SK-N-MC (cell line): Measurements from ENCODE around the gene FXYD3.

ENCODE experiments used
- DNase-seq: peaks from one replicate; pipeline ENCODE4 v3.0.0-alpha.2; 2011; ENCODE audit warnings: low read depth, low spot score
- H3K27ac ChIP-seq: fragments of 200-600 bp; sonication (generic); 2 replicates; pipeline ENCODE4 v1.5.1; 2016; ENCODE audit warnings: mixed run types
- H3K36me3 ChIP-seq: fragments of 200-600 bp; sonication (generic); 2 replicates; pipeline ENCODE4 v1.6.1; 2017; ENCODE audit warnings: antibody characterized with exemption, low read length, mixed read lengths; ENCODE audit not compliant: insufficient read depth
- H3K4me3 ChIP-seq: fragments of 200-600 bp; sonication (generic); 2 replicates; pipeline ENCODE4 v1.5.1; 2016
- H3K9ac ChIP-seq: fragments of 200-600 bp; sonication (generic); 2 replicates; pipeline ENCODE4 v1.8.0; 2017; ENCODE audit warnings: mixed run types, mixed read lengths; ENCODE audit not compliant: insufficient read length
- H3K9me3 ChIP-seq: fragments of 200-600 bp; sonication (generic); 2 replicates; pipeline ENCODE4 v1.6.1; 2017; ENCODE audit warnings: low read depth, mild to moderate bottlenecking, antibody characterized with exemption, low read length, moderate library complexity, mixed read lengths
- EZH2 ChIP-seq: fragments of 200-600 bp; sonication (generic); IDR thresholded peaks from one replicate; pipeline ENCODE4 v1.6.1; 2017; ENCODE audit warnings: antibody characterized with exemption
- FOXP2 ChIP-seq: optimal IDR thresholded peaks from 2 replicates; pipeline ENCODE3; 2011; ENCODE audit warnings: mild to moderate bottlenecking, moderate library complexity; ENCODE audit not compliant: insufficient read depth; ENCODE audit errors: extremely low read length, control extremely low read depth
- POLR2AphosphoS5 ChIP-seq: IDR thresholded peaks from 2 replicates; pipeline ENCODE4 v1.6.1; 2012; ENCODE audit warnings: mild to moderate bottlenecking, low read depth, low read length, borderline replicate concordance

The FXYD3 gene

DNA sequence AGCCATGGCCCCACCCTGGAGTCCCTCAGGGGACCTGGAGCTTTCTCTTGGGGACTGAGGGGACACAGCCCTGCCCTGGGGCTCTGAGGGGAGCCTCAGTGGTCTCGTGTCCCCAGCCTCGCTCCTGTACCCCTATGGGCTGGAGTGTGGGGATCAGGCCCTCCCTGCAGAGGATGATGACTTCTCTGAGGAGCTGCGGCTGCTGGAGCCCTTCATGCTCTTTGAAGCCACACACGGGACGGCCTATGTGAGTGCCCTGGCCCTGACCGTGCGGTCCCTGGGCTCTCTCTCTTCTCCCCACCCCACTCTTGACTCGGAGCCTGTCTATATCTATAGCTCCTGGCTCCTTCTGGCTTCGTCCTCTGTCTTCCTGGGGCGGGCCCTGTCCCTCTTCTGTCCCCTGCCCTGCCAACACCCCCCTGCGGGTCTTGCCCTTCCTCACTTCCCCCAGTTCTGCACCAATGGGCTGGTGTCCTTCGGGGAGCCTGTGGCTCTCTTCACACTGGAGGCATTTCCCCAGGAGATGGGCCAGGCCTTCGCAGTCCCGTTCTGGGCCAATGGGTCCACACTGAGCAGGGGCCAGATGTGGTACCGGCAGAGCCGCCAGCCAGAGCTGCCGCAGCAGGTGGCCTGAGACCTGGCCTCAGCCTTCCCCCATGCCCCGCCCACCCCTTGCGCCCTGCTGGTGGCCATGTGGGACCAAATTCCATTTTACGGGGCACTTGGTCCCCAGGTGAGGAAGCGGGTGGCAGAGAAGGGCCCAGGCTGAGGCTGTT is 41.0 kb upstream of the FXYD3 start:
- no peak for DNase-seq
- Histone ChIP-seq H3K27ac (no peak overlapping the region), H3K36me3 (no peaks in the 10 kb centered on the region), H3K9ac (no peak overlapping the region), H3K9me3 (no peaks in the 10 kb centered on the region), H3K4me3 (no peak overlapping the region)
- TF ChIP-seq EZH2 (no peak), FOXP2 (no peak), POLR2AphosphoS5 (no peak)

DNA sequence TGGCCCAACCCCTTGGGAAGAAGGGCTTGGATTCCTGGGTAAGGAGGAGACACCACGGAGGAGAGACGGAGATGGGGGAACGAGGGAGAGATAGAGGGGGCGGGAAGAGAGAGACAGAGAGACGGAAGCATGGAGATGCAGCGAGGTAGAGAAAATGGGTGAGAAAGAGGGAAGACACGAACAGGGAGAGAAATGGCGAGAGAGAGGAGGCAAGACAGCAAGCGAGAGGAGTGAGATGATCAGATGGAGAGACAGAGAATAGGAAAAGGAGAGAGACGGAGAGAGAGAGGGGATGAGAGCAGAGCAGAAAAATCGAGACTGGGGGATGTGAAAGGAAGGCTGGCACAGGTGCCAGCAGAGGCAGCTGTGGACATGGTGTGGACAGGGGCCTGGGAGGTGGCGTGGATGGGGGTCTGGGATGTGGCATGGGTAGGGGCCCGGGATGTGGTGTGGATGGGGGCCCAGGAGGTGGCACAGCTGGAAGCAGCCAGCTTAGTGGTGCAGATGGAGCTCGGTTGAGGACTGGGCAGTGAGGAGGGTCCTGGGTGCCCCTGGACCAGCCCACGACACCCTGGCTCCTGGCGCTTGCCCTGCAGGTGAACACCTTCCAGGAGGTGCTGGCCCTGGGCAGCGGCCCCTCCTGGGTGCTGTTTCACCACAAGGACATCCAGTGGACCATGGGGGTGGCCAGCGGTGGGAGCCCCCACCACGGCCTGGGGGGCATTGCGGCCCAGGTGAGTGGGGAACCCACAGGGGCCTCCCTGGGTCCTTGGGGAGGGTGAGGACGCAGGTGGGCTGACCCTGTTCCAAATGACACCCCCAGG is 40.2 kb upstream of the FXYD3 start:
- H3K9me3 ChIP-seq: no peaks in the 10 kb centered on the region
- H3K4me3 ChIP-seq: no peak overlapping the region
- no peak for DNase-seq
- no peak for TF ChIP-seq EZH2
- TF ChIP-seq POLR2AphosphoS5: no peak
- TF ChIP-seq FOXP2: no peak
- no peaks in the 10 kb centered on the region for H3K36me3 ChIP-seq
- H3K9ac ChIP-seq: no peak overlapping the region
- no peak overlapping the region for H3K27ac ChIP-seq

DNA sequence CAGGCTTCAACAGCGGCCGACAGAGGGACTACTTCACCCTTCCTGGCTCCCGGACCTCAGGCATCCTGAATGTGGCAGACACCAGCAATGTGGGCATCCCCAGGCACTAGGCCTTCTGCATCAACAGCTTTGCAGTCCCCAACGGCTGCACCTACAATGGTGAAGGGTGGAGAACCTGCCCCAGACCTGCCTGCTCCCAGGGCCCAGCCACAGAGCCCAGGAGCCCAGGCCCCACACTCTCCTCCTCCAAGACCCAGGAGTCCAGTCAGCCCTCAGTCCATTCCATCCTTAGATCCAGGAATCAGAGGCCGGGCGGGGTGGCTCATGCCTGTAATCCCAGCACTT is 39.6 kb upstream of the FXYD3 start:
- H3K9me3 ChIP-seq: no peaks in the 10 kb centered on the region
- TF ChIP-seq POLR2AphosphoS5: no peak
- no peak for TF ChIP-seq FOXP2
- no peak for TF ChIP-seq EZH2
- H3K9ac ChIP-seq: no peak overlapping the region
- no peak for DNase-seq
- H3K4me3 ChIP-seq: no peak overlapping the region
- H3K27ac ChIP-seq: no peak overlapping the region
- H3K36me3 ChIP-seq: no peaks in the 10 kb centered on the region

DNA sequence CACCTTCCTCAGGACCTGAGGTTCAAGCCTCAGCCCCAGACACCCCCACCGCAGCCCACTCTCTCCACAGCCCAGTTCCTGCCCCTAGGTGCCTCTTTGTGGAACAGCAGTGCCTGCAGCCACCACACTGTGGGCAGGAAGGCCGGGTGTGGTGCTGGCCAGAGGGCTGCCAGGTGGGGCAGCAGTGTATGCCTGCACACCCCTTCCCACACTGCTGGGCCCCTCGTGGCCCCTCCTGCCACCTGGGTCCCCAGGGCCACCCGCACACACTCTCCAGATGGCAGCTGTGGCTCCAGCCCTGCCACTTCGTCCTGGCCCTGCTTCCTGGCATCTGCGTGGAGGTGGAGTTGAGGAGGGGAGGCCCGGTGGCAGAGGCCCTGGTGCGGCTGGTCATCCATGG is 39.0 kb upstream of the FXYD3 start:
- TF ChIP-seq FOXP2: no peak
- TF ChIP-seq POLR2AphosphoS5: no peak
- no peak for TF ChIP-seq EZH2
- no peak for DNase-seq
- H3K36me3 ChIP-seq: no peaks in the 10 kb centered on the region
- no peak overlapping the region for H3K27ac ChIP-seq
- no peak overlapping the region for H3K4me3 ChIP-seq
- no peak overlapping the region for H3K9ac ChIP-seq
- H3K9me3 ChIP-seq: no peaks in the 10 kb centered on the region

DNA sequence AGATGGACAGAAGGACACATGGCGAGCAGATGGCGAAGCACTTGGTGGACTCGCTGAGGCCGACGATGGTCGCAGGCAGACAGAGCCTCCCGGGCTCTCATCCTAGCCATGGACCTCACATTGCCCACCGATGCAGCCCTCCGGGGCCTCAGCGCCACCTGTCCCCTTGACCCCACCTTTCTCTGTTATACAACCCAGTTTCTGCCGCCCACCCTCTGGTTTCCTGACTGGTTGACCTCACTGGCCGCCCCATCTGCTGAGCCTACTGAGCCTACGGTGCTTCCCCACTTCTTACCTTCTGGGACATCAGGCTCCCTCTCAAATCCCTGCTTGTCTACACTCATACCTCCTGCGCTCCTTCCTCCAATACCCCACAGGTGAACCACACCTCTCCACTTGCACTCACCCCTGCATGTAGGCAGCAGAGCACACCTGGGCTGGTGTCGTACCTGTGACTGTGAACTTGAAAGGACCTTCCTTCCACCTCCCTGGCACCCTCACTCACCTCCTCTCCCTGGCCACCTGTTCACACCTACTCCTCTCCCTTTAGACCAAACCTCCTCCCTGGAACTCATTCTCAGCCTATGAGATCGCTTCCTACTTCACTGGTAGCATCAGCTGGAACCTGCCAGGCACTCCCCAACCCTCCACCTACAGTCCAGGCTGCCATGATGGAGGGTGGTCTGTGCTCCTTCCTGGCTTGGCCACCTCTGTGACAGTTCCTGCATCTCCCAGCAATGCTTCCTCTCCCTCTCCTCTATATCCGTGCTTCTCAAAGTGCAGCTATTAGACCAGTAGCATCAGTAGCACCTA is 38.0 kb upstream of the FXYD3 start:
- H3K36me3 ChIP-seq: no peaks in the 10 kb centered on the region
- H3K9ac ChIP-seq: no peak overlapping the region
- H3K9me3 ChIP-seq: no peaks in the 10 kb centered on the region
- H3K27ac ChIP-seq: no peak overlapping the region
- no peak overlapping the region for H3K4me3 ChIP-seq
- TF ChIP-seq EZH2: no peak
- TF ChIP-seq POLR2AphosphoS5: no peak
- TF ChIP-seq FOXP2: no peak
- DNase-seq: no peak

DNA sequence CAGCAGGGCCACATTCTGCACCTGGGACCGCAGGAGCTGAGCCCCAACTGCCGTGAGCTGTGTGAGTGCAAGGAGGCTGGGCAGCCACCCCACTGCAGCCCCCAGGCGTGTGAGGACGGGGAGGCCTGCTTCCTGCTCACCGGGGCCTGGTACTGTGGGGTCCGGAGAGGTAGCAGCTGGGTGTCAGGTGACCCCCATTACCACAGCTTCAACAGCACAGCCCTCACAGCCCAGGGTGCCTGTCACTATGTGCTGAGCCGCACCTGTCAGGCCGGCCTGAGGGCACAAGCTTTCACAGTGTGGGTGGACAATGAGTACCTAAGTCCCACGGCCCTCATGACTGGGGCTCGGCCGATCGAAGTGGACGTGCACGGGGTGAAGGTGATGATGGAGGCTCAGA is 35.8 kb upstream of the FXYD3 start:
- DNase-seq: no peak
- TF ChIP-seq EZH2: no peak
- TF ChIP-seq FOXP2: no peak
- TF ChIP-seq POLR2AphosphoS5: no peak
- Histone ChIP-seq H3K9me3 (no peaks in the 10 kb centered on the region), H3K27ac (no peak overlapping the region), H3K4me3 (no peak overlapping the region), H3K36me3 (no peaks in the 10 kb centered on the region), H3K9ac (no peak overlapping the region)

DNA sequence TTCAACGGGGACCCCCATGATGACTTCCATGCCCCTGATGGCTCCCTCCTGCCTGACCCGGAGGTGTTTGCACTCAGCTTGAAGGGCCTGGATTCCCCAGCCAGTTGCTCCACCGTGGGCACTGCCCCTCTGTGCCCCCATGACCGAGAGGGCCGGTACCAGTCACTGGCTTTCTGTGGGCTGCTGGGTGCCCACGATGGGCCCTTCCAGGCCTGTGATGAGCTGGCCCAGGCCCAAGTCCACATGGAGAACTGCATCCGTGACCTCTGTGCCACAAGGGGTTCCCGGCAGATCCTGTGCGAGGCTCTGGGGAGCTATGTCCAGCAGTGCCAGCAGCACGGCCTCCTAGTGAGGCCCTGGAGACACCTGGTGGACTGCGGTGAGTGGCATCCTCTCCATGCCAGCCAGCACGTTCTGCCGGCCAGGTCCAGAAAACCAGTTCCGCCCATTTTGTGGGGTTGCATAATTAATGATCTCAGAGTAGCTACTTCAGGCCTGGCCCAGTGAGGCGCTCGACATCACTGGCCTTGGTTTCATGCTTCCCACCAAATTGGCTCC is 34.9 kb upstream of the FXYD3 start:
- Histone ChIP-seq H3K36me3 (no peaks in the 10 kb centered on the region), H3K27ac (no peak overlapping the region), H3K9me3 (no peaks in the 10 kb centered on the region), H3K4me3 (no peak overlapping the region), H3K9ac (no peak overlapping the region)
- TF ChIP-seq EZH2 (no peak), FOXP2 (no peak), POLR2AphosphoS5 (no peak)
- DNase-seq: no peak

DNA sequence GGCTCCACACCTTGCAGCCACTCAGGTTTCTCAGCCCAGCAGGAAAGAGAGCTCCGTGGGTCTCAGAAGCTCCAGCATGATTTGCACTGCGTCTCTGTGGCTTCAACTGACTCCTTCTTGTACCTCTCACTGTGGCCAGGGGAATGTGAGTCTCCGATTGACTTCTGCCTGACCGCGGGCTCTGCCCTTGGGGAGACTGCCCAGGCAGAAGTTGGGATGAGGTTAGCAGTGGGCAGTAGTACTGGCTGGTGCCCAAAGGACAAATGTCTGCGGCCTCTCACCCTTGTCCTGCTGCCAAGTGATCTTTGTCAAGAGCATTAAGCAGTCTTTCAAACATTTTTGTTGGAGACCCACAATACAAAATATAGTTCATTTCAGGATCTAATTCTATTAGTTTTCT is 34.4 kb upstream of the FXYD3 start:
- Histone ChIP-seq H3K9ac (no peak overlapping the region), H3K9me3 (no peaks in the 10 kb centered on the region), H3K27ac (no peak overlapping the region), H3K36me3 (no peaks in the 10 kb centered on the region), H3K4me3 (no peak overlapping the region)
- no peak for DNase-seq
- TF ChIP-seq EZH2 (no peak), POLR2AphosphoS5 (no peak), FOXP2 (no peak)
